Astrocyte (in vitro differentiated cells and primary cell): ENCODE results near the gene ESRRA.

Source experiments
- CTCF ChIP-seq: IDR thresholded peaks from 2 replicates; pipeline ENCODE4 v1.5.1; 2011; ENCODE audit warnings: low read depth, mild to moderate bottlenecking, inconsistent platforms, low read length, moderate library complexity; ENCODE audit not compliant: insufficient read depth
- EZH2 ChIP-seq: IDR thresholded peaks from 2 replicates; pipeline ENCODE4 v1.6.1; 2012; ENCODE audit warnings: mild to moderate bottlenecking, low read length, inconsistent platforms; ENCODE audit not compliant: insufficient read depth

- TF ChIP-seq CTCF = no peak
- TF ChIP-seq EZH2 = no peak
Measured at GRCh38 chr11:64339286-64339685, 34.0 kb downstream of the ESRRA start.
